Stimulated activated CD8-positive, alpha-beta memory T cell treated with anti-CD3 and anti-CD28 coated beads, Interleukin-12 subunit alpha, Interleukin-12 subunit beta, amount 100 ng/mL, for 24 hours (primary cell): ENCODE results near the gene CFAP61.

Source experiments
- DNase-seq: peaks from one replicate; pipeline ENCODE4 v3.0.0-alpha.2; 2020; ENCODE audit errors: extremely low read depth

The CFAP61 gene

GRCh38 chr20:20395903-20396568, 343.7 kb downstream of the CFAP61 start:
- no peak for DNase-seq

- DNase-seq = no peak
Observed at GRCh38 chr20:20396794-20397193, 344.5 kb downstream of the CFAP61 start.

- DNase-seq = no peak
Observed at GRCh38 chr20:20398123-20398522, 345.8 kb downstream of the CFAP61 start.

- DNase-seq = no peak
Observed at GRCh38 chr20:20399531-20400500, 347.5 kb downstream of the CFAP61 start.

- DNase-seq = no peak
Observed at GRCh38 chr20:20401991-20402390, 349.7 kb downstream of the CFAP61 start.

- DNase-seq = no peak
Observed at GRCh38 chr20:20404633-20405032, 352.3 kb downstream of the CFAP61 start.

- DNase-seq = no peak
Observed at GRCh38 chr20:20405623-20406022, 353.3 kb downstream of the CFAP61 start.

- DNase-seq = no peak
Observed at GRCh38 chr20:20406306-20406705, 354.0 kb downstream of the CFAP61 start.

- DNase-seq = no peak
Observed at GRCh38 chr20:20407891-20408805, 355.8 kb downstream of the CFAP61 start.

- DNase-seq = no peak
Observed at GRCh38 chr20:20409331-20409730, 357.0 kb downstream of the CFAP61 start.
